GM19452 (cell line): ENCODE data around the gene ACTA1.
"Not testable (repeated sequence)": the region's sequence is repeated elsewhere in the genome, so short reads cannot be mapped to it uniquely, and the experiment has no call there.

Source experiments
- ATAC-seq: cut with Tn5 transposase; IDR thresholded peaks from one replicate; pipeline ENCODE4 v1.9.1; 2021; ENCODE audit not compliant: unreplicated experiment

Gene ACTA1

DNA sequence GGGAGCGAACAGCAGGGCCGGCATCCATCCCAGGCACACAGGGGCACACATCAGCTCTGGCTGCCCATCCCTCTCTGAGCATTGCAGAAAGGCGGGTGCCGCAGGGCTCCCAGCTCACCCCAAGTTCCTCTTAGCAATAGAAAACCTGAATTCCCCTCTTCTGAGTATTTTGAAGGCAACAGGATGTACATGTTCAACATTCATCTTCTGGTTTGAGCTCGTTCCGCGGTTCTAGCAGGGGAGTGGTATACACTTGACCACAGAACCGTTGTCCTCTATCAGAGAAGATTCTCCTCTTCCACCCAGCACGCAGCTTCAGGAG lies 23.6 kb downstream of the ACTA1 start:
- no peak for ATAC-seq

- no peak for ATAC-seq
These were observed 24.1 kb downstream of the ACTA1 start for GRCh38 chr1:229409616-229410369.

- no peak for ATAC-seq
These were observed 25.3 kb downstream of the ACTA1 start for GRCh38 chr1:229408458-229409037.

DNA sequence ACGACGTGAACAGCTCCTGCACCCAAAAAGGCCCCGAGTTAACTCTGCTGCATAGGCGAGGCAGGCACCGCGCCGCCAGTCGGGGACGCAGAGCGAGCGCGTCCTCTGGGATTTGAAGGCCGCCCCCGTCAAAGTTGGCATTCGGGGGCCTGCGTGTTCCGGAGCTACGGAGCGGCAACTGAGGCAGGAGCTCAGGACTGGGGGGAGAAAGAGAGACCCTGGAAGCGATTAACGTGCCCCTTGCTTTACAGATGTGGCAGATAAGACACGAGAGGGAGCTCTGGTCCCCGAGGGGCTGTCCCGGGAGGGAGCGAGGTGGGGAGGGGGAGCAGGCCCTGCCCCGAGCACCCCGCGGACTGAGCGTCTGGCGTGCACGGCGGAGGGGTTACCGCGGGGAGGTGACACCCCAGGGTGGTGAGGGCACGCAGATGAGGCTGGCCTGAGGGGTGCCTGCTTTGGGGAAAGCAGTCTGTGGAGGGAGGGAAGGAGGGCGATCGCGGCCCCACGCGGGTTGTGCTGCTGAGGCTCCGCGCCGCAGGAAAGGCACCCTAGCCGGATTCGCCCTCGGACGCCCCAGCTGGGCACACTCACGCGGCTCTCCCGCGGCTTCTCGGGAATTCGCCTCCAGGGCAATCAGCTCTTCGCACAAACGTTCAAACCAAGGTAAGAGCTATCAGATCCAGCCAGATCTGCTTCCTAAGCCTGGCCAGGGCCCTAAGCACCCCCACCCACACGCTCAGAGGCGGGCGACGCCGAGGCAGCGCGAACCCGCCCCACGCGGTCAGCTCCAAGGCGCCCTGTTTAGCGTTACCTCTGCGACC lies 26.5 kb downstream of the ACTA1 start:
- ATAC-seq: no peak

DNA sequence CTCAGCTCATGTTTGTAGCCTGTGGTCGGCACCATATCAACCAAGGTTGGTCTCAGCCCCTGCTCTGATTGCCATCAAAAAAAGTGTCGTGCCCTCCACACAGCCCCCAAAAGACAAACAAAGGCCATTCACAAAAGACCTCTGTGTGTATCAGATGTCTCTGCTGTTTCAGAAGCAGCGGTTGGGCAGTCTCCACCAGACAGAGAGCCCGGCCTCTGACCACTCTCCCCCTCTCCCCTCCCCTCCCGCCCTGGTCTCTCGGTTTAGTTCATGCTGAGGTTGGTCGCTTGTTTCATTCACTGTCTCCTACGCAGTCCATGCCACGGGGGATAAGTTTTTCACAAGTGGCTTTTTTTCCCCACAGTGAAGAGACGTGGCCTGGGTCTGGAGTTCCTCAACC lies 27.1 kb downstream of the ACTA1 start:
- no peak for ATAC-seq

- no peak for ATAC-seq
These were observed 30.3 kb downstream of the ACTA1 start for GRCh38 chr1:229403573-229403972.

DNA sequence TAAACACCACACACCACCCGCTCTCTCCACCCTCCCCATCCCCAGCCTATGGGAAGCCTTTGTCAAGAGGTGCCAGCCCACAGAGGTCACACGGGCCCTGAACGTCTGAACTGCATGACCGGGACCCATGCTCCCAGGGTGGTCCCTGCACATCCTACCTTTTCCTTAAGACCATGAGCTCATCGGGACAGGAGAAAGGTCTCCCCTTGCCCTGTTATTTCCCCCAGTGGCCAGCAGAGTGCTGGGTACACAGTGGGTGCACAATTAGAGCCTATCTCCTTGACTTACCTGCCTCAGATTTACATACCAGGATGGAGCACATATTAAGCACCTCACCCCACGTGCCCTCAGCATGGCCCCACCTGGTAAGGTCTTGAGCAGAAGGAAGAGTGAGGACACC lies 30.9 kb downstream of the ACTA1 start:
- no peak for ATAC-seq

GRCh38 chr1:229402329-229402728 lies 31.6 kb downstream of the ACTA1 start:
- not testable (repeated sequence) for ATAC-seq

GRCh38 chr1:229397762-229398161 lies 36.1 kb downstream of the ACTA1 start:
- ATAC-seq: no peak

GRCh38 chr1:229396585-229397206 lies 37.2 kb downstream of the ACTA1 start:
- no peak for ATAC-seq

DNA sequence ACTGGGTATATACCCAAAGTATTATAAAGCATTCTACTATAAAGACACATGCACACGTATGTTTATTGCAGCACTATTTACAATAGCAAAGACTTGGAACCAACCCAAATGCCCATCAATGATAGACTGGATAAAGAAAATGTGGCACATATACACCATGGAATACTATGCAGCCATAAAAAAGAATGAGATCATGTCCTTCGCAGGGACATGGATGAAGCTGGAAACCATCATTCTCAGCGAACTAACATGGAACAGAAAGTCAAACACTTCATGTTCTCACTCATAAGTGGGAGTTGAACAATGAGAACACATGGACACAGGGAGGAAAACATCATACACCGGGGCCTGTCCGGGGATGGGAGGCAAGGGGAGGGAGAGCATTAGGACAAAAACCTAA lies 39.4 kb downstream of the ACTA1 start:
- ATAC-seq: not testable (repeated sequence)

DNA sequence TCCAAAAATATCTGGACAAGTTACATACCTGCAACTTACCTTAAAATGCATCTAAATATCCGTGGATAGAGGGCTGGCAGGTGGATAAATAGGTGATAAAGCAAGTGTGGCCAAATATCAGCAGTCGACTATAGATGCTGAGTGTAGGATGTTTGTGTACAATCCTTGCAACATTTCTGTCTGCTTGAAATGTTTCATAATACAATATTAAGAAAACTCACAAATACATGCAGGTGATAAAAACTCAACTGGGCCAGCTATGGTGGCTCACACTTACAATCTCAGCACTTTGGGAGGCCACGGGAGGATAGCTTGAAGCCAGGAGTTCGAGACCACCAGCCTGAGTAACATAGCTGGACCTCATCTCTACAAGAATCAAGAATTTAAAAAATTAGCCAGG lies 41.0 kb downstream of the ACTA1 start:
- ATAC-seq: no peak

GRCh38 chr1:229390130-229390529 lies 43.8 kb downstream of the ACTA1 start:
- no peak for ATAC-seq

GRCh38 chr1:229388897-229389580 lies 44.9 kb downstream of the ACTA1 start:
- ATAC-seq: no peak

- no peak for ATAC-seq
These were observed 47.9 kb downstream of the ACTA1 start for GRCh38 chr1:229385853-229386456.

- no peak for ATAC-seq
These were observed 49.1 kb downstream of the ACTA1 start for GRCh38 chr1:229384822-229385221.

- no peak for ATAC-seq
These were observed 49.9 kb downstream of the ACTA1 start for GRCh38 chr1:229383961-229384360.

DNA sequence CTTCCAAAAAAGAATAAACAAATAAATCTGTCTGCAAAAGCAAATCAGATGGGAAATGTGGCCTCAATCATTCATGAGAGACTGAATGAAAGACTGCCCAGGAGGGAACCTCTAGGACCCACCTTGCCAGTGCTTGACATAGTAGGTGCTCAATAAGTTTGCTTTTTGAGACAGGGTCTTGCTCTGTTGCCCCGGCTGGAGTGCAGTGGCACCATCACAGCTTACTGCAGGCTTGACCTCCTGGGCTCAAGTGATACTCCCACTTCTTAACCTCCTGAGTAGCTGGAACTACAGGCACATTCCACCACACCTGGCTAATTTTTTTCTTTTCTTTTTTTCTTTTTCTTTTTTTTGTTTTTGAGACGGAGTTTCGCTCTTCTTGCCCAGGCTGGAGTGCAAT lies 50.7 kb downstream of the ACTA1 start:
- ATAC-seq: no peak
